Spleen (tissue), 11 donors: ENCODE measurements around the gene MDFI. TPM values are rescaled to one million over a fixed set of nuclear protein-coding genes. Genes with fewer than 3 reads are reported as not detected.

ENCODE experiments used
- DNase-seq: peaks from one replicate; pipeline ENCODE4 v3.0.0-alpha.2; 2020
- H3K27ac ChIP-seq, 8 donors: fragments of 200-600 bp; sonication (generic) in 7 of 8; 1 replicate in 4 of 8; 2 replicates in 4 of 8; pipeline versions ENCODE4 v1.5.0 to v1.8.0; 2016 to 2021; ENCODE audit warnings: inconsistent platforms in 4 of 8, mild to moderate bottlenecking in 4 of 8, moderate library complexity in 1 of 8
- H3K27me3 ChIP-seq, 7 donors: fragments of 200-600 bp; sonication (generic) in 6 of 7; replicated peaks in 1 of 7; 1 replicate in 4 of 7; 2 replicates in 3 of 7; pipeline versions ENCODE4 v1.5.0 to v1.8.0; 2016 to 2021; ENCODE audit warnings: inconsistent platforms in 3 of 7, mild to moderate bottlenecking in 1 of 7
- H3K36me3 ChIP-seq, 6 donors: fragments of 200-600 bp; sonication (generic) in 5 of 6; 1 replicate in 4 of 6; 2 replicates in 2 of 6; pipeline versions ENCODE4 v1.5.0 to v1.8.0; 2016 to 2021; ENCODE audit warnings: inconsistent platforms in 2 of 6
- H3K4me1 ChIP-seq, 6 donors: fragments of 200-600 bp; sonication (generic) in 5 of 6; 1 replicate in 3 of 6; 2 replicates in 3 of 6; pipeline versions ENCODE4 v1.5.0 to v1.8.0; 2016 to 2021; ENCODE audit warnings: inconsistent platforms in 3 of 6
- H3K4me3 ChIP-seq, 8 donors: fragments of 200-600 bp; sonication (generic) in 7 of 8; 1 replicate in 4 of 8; 2 replicates in 4 of 8; pipeline versions ENCODE4 v1.5.0 to v1.8.0; 2016 to 2021; ENCODE audit warnings: inconsistent platforms in 4 of 8, mild to moderate bottlenecking in 4 of 8, moderate library complexity in 2 of 8
- H3K9me3 ChIP-seq, 8 donors: fragments of 200-600 bp; sonication (generic) in 7 of 8; 1 replicate in 4 of 8; 2 replicates in 4 of 8; pipeline versions ENCODE4 v1.5.0 to v1.8.0; 2016 to 2021; ENCODE audit warnings: inconsistent platforms in 4 of 8
- CTCF ChIP-seq, 11 experiments: fragments of 200-600 bp in 7 of 11; fragments of 450-650 bp in 4 of 11; sonication (generic) in 4 of 11; IDR thresholded peaks in 8 of 11; conservative IDR thresholded peaks in 3 of 11; 1 replicate in 7 of 11; 2 replicates in 4 of 11; pipeline versions ENCODE4 v1.4.0 to v1.8.0; 2016 to 2021; ENCODE audit warnings: antibody characterized with exemption in 11 of 11, inconsistent platforms in 4 of 11, mild to moderate bottlenecking in 1 of 11
- POLR2A ChIP-seq, 3 donors: fragments of 450-650 bp; IDR thresholded peaks; one replicate each; pipeline ENCODE4 v1.5.1; 2017; ENCODE audit warnings: antibody characterized with exemption in 3 of 3, mild to moderate bottlenecking in 1 of 3
- POLR2AphosphoS5 ChIP-seq, 3 donors: sonication (generic); formaldehyde crosslinking; IDR thresholded peaks; one replicate each; pipeline ENCODE4 v1.5.1; 2017; ENCODE audit warnings: antibody characterized with exemption in 3 of 3
- WGBS, 5 donors: extraction: QIAGEN DNeasy Blood & Tissue Kit in 3 of 5; methylation state at CpG; one replicate each; pipeline versions ENCODE4 v1.1.5 to v1.1.7; 2013 to 2018; 5-methylcytosine and 5-hydroxymethylcytosine counted together
- intact Hi-C: fragments of 100-400 bp; cut with DNase I; formaldehyde crosslinking; loops from one replicate; pipeline ENCODE4 v1.15.0; 2023; ENCODE audit warnings: low total_unique reads
- polyA plus RNA-seq, 3 donors: library from polyadenylated mRNA; stranded (reverse); fragments of 200-250 nt; gene quantifications; one replicate each; pipeline ENCODE4 v1.2.1, GENCODE V29; 2013
- total RNA-seq, 7 donors: library from RNA; depleted of rRNA in 3 of 7; stranded (reverse); fragments of >200 nt in 3 of 7; fragmentation: NEBNext Ultra II Directional in 4 of 7; extraction: Animal tissue kit (Norgen Biotek cat#: 25700) in 4 of 7; gene quantifications; one replicate each; pipeline versions ENCODE4 v1.1.0 to v1.2.1, GENCODE V29; 2016 to 2021
- donor health status: healthy with polysubstance abuse.
- donor health status: DM: no; HTN: no; CAD: no; lungs with moderate emphysema.
- donor health status: DM: no; HTN: no; CAD: no.
- donor health status: Bipolar disorder and iron deficiency.
- donor health status: healthy.
- donor health status: DM: no; HTN: no; CAD: no.
- donor health status: DM: yes; HTN: yes; CAD: no.

The MDFI gene
- total and polyA plus RNA-seq, 10 donors = 0.28 to 0.82 (median 0.47) TPM; not detected in 5

GRCh38 chr6:41672016-41672415 is 33.7 kb downstream of the MDFI start:
- TF ChIP-seq CTCF (IDR thresholded peaks at IDR 0.05 in 8 of 11, conservative IDR thresholded peaks at IDR 0.05 in 3 of 11) (no peak), POLR2AphosphoS5 (IDR thresholded peaks at IDR 0.05) (no peak), POLR2A (IDR thresholded peaks at IDR 0.05) (no peak)
- peak; percentile 39 for DNase-seq
- WGBS, 5 donors = 76 to 87% (median 80%) methylated on average over 7 of the region's 7 CpGs
- no peaks in the 10 kb centered on the region for H3K4me1 ChIP-seq
- H3K4me3 ChIP-seq = no peak overlapping the region
- no peaks in the 10 kb centered on the region for H3K36me3 ChIP-seq
- no peak overlapping the region for H3K27ac ChIP-seq
- peaks cover 0 to 18% (median 0%) of the 10 kb centered on the region in 7 donors for H3K27me3 ChIP-seq
- peaks cover 0 to 8% (median 0%) of the 10 kb centered on the region in 8 donors for H3K9me3 ChIP-seq
- intact Hi-C loops = no loop called here

- Histone ChIP-seq H3K9me3 (peaks cover 0 to 8% (median 0%) of the 10 kb centered on the region in 8 donors), H3K4me1 (no peaks in the 10 kb centered on the region), H3K4me3 (no peak overlapping the region), H3K36me3 (no peaks in the 10 kb centered on the region), H3K27ac (no peak overlapping the region), H3K27me3 (peaks cover 0 to 18% (median 0%) of the 10 kb centered on the region in 7 donors)
- TF ChIP-seq POLR2A (IDR thresholded peaks at IDR 0.05) (no peak), CTCF (IDR thresholded peaks at IDR 0.05 in 8 of 11, conservative IDR thresholded peaks at IDR 0.05 in 3 of 11) (no peak), POLR2AphosphoS5 (IDR thresholded peaks at IDR 0.05) (no peak)
- peak; percentile 63 for DNase-seq
- intact Hi-C loops = no loop called here
- 84 to 89% (median 88%) methylated on average over 14 to 17 of the region's 17 CpGs for WGBS, 5 donors
These were observed 34.8 kb downstream of the MDFI start for GRCh38 chr6:41672816-41673703.

- intact Hi-C loops = no loop called here
- Histone ChIP-seq H3K4me1 (no peaks in the 10 kb centered on the region), H3K27me3 (peaks cover 0 to 18% (median 0%) of the 10 kb centered on the region in 7 donors), H3K4me3 (no peak overlapping the region), H3K9me3 (peaks cover 0 to 8% (median 0%) of the 10 kb centered on the region in 8 donors), H3K27ac (no peak overlapping the region), H3K36me3 (no peaks in the 10 kb centered on the region)
- DNase-seq = peak; percentile 50
- 83 to 88% (median 85%) methylated on average over 5 of the region's 5 CpGs for WGBS, 5 donors
- TF ChIP-seq POLR2AphosphoS5 (IDR thresholded peaks at IDR 0.05) (no peak), POLR2A (IDR thresholded peaks at IDR 0.05) (no peak), CTCF (IDR thresholded peaks at IDR 0.05 in 8 of 11, conservative IDR thresholded peaks at IDR 0.05 in 3 of 11) (no peak)
These were observed 35.4 kb downstream of the MDFI start for GRCh38 chr6:41673704-41674000.

GRCh38 chr6:41674231-41675000 is 36.1 kb downstream of the MDFI start:
- Histone ChIP-seq H3K4me1 (no peaks in the 10 kb centered on the region), H3K27me3 (peaks cover 0 to 18% (median 0%) of the 10 kb centered on the region in 7 donors), H3K4me3 (no peak overlapping the region), H3K36me3 (no peaks in the 10 kb centered on the region), H3K27ac (no peak overlapping the region), H3K9me3 (peaks cover 0 to 2% (median 0%) of the 10 kb centered on the region in 8 donors)
- DNase-seq = peak; percentile 51
- intact Hi-C loops = no loop called here
- no peak for TF ChIP-seq POLR2A (IDR thresholded peaks at IDR 0.05)
- TF ChIP-seq CTCF (IDR thresholded peaks at IDR 0.05 in 8 of 11, conservative IDR thresholded peaks at IDR 0.05 in 3 of 11) = no peak
- TF ChIP-seq POLR2AphosphoS5 (IDR thresholded peaks at IDR 0.05) = no peak
- 60 to 77% (median 70%) methylated on average over 7 of the region's 7 CpGs for WGBS, 5 donors
